Left lung (tissue), 10 donors: ENCODE measurements around the gene DYRK1A. TPM values are rescaled to one million over a fixed set of nuclear protein-coding genes. Genes with fewer than 3 reads are reported as not detected.
A peak's percentile ranks its signal among the peaks of the same experiment; 100 is the strongest.

ENCODE experiments used
- ATAC-seq: fragments of 200-7000 bp; cut with Tn5 transposase; one replicate; pipeline ENCODE4 v1.9.1; 2020; ENCODE audit warnings: moderate library complexity
- DNase-seq, 4 donors: peaks; one replicate each; pipeline ENCODE4 v3.0.0-alpha.2; 2013 to 2020
- H3K27ac ChIP-seq, 2 donors: fragments of 200-600 bp; sonication (generic) in 1 of 2; one replicate each; pipeline versions ENCODE4 v1.5.0 to v1.8.0; 2020 to 2021
- H3K27me3 ChIP-seq, 2 donors: fragments of 200-600 bp; sonication (generic) in 1 of 2; one replicate each; pipeline versions ENCODE4 v1.5.0 to v1.8.0; 2020 to 2021
- H3K36me3 ChIP-seq, 2 donors: fragments of 200-600 bp; sonication (generic) in 1 of 2; one replicate each; pipeline versions ENCODE4 v1.5.0 to v1.8.0; 2020 to 2021
- H3K4me1 ChIP-seq, 2 donors: fragments of 200-600 bp; one replicate each; pipeline ENCODE4 v1.8.0; 2021
- H3K4me3 ChIP-seq, 2 donors: fragments of 200-600 bp; sonication (generic) in 1 of 2; one replicate each; pipeline versions ENCODE4 v1.5.0 to v1.8.0; 2020 to 2021; ENCODE audit warnings: mild to moderate bottlenecking in 1 of 2
- H3K9me3 ChIP-seq, 2 donors: fragments of 200-600 bp; sonication (generic) in 1 of 2; one replicate each; pipeline versions ENCODE4 v1.5.0 to v1.8.0; 2020 to 2021
- CTCF ChIP-seq, 2 donors: fragments of 200-600 bp; sonication (generic) in 1 of 2; IDR thresholded peaks; one replicate each; pipeline versions ENCODE4 v1.5.0 to v1.8.0; 2021; ENCODE audit warnings: antibody characterized with exemption in 2 of 2
- intact Hi-C, 2 donors: fragments of 100-400 bp; cut with DNase I; formaldehyde crosslinking; loops; one replicate each; pipeline versions ENCODE4 v1.11.2 to v1.14.2; 2022
- polyA plus RNA-seq, 6 donors: library from polyadenylated mRNA; unstranded; fragments of 120-200 nt; gene quantifications; one replicate each; pipeline ENCODE4 v1.2.1, GENCODE V29; 2013; ENCODE audit not compliant: insufficient read length in 6 of 6
- total RNA-seq, 2 donors: library from RNA; stranded (reverse); fragmentation: NEBNext Ultra II Directional; extraction: Animal tissue kit (Norgen Biotek cat#: 25700); gene quantifications; one replicate each; pipeline ENCODE4 v1.2.1, GENCODE V29; 2021
- donor health status: DM: no; HTN: yes; CAD: no.
- donor health status: DM: no; HTN: no; CAD: no.

Gene DYRK1A
- total and polyA plus RNA-seq, 8 donors: 57.0 to 69.9 (median 65.8) TPM

GRCh38 chr21:37564341-37564923 lies 197.9 kb downstream of the DYRK1A start:
- peaks cover 6 to 14% of the 10 kb centered on the region in 2 donors for H3K4me1 ChIP-seq
- peak in 3 of 4 donors; percentile 54 to 88 (median 82) for DNase-seq
- intact Hi-C loops: no loop called here
- no peak for TF ChIP-seq CTCF (IDR thresholded peaks at IDR 0.05)
- no peaks in the 10 kb centered on the region for H3K36me3 ChIP-seq
- ATAC-seq: peak; percentile 80
- H3K9me3 ChIP-seq: no peaks in the 10 kb centered on the region
- peak overlapping the region; percentile 85 to 92 for H3K27ac ChIP-seq
- H3K27me3 ChIP-seq: no peaks in the 10 kb centered on the region
- H3K4me3 ChIP-seq: peak overlapping the region; percentile 62 to 65

GRCh38 chr21:37564924-37565529 lies 198.5 kb downstream of the DYRK1A start:
- no peak for TF ChIP-seq CTCF (IDR thresholded peaks at IDR 0.05)
- Histone ChIP-seq H3K27me3 (no peaks in the 10 kb centered on the region), H3K27ac (peak overlapping the region; percentile 85 to 92), H3K9me3 (no peaks in the 10 kb centered on the region), H3K4me3 (peak overlapping the region; percentile 62 to 65), H3K4me1 (peaks cover 6 to 14% of the 10 kb centered on the region in 2 donors), H3K36me3 (no peaks in the 10 kb centered on the region)
- peak; percentile 13 for ATAC-seq
- no peak for DNase-seq
- intact Hi-C loops: no loop called here

GRCh38 chr21:37565530-37566223 lies 199.1 kb downstream of the DYRK1A start:
- Histone ChIP-seq H3K27ac (no peak overlapping the region), H3K4me1 (peaks cover 6 to 14% of the 10 kb centered on the region in 2 donors), H3K4me3 (no peak overlapping the region), H3K27me3 (no peaks in the 10 kb centered on the region), H3K36me3 (no peaks in the 10 kb centered on the region), H3K9me3 (no peaks in the 10 kb centered on the region)
- no peak for DNase-seq
- TF ChIP-seq CTCF (IDR thresholded peaks at IDR 0.05): no peak
- no peak for ATAC-seq
- intact Hi-C loops: no loop called here

DNA sequence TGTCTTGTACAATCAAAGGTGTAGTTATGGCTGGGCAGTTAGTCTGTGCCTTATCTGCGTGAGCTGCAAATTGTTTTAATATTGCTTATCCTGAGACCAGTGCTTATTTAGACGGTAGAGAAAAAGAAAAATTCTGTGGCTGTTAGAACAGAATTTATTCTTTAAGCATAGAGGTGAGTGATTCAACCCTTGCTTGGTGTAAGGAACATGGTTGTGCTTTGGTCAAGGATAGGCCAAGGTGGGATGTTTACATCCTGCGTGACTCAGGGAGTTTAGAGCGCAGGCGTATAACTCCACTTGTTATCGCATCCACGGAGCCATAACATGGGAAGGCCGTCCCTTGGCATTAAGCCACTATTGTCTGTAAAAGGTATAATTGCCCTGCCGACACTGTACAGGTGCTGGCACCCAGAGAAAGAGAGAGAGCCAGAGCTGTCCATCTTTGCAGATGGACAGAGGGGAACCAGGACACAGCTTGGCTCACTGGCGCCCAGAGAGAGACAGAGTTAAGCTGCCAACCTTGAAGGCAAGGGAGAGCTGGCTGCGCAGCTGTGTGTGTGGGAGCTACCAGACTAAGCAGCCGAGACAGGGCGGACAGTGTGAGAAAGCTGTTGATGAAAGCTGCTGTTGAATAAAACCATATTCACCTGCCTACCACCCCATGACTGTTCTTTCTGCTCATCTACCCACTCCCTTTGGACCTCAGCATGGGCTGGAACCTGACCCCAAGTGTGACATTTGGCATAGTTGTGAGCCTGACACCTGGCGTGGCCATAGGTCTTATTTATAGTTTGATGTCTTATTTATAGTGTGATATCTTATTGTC lies 200.4 kb downstream of the DYRK1A start:
- no peak overlapping the region for H3K27ac ChIP-seq
- H3K36me3 ChIP-seq: no peaks in the 10 kb centered on the region
- H3K4me1 ChIP-seq: peaks cover 6 to 14% of the 10 kb centered on the region in 2 donors
- no peaks in the 10 kb centered on the region for H3K27me3 ChIP-seq
- ATAC-seq (no peak), DNase-seq (no peak)
- no peak for TF ChIP-seq CTCF (IDR thresholded peaks at IDR 0.05)
- intact Hi-C loops: no loop called here
- no peak overlapping the region for H3K4me3 ChIP-seq
- no peaks in the 10 kb centered on the region for H3K9me3 ChIP-seq
